ENCODE data around the gene THRB. TPM values are rescaled to one million over a fixed set of nuclear protein-coding genes. Genes with fewer than 3 reads are reported as not detected.
"Not testable (repeated sequence)": the region's sequence is repeated elsewhere in the genome, so short reads cannot be mapped to it uniquely, and the experiment has no call there.

THRB gene
- total and polyA plus RNA-seq, 2 experiments from 2014 or later, result 0.49 to 0.57 TPM

DNA sequence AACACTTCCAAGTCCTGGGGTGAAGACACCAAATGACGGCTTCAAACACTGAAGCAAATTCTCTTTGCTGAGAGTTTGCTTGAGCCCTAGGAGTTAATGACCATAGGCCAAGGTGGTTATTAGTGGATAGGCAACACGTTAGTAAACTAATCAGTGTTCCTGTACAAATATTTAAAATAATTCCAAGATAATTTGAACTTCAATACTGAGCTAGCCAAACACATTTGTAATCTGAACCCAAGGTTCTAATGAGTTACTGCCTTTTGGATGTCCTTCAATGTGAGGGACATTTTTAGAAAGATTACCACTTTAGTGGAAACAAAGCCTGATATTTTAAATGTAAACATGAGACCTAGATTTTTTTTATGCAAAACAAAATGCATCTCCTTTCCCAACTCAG, 94.6 kb downstream of the THRB start:
- DNase-seq (ENCODE audit: low read depth in 1 of 2, low spot score in 1 of 2), result no peak
- H3K4me1 ChIP-seq (ENCODE audit: low read depth), result no peaks in the 10 kb centered on the region
- no peaks in the 10 kb centered on the region for H3K9me3 ChIP-seq (ENCODE audit: low read depth)
- TF ChIP-seq, protein P1, sequence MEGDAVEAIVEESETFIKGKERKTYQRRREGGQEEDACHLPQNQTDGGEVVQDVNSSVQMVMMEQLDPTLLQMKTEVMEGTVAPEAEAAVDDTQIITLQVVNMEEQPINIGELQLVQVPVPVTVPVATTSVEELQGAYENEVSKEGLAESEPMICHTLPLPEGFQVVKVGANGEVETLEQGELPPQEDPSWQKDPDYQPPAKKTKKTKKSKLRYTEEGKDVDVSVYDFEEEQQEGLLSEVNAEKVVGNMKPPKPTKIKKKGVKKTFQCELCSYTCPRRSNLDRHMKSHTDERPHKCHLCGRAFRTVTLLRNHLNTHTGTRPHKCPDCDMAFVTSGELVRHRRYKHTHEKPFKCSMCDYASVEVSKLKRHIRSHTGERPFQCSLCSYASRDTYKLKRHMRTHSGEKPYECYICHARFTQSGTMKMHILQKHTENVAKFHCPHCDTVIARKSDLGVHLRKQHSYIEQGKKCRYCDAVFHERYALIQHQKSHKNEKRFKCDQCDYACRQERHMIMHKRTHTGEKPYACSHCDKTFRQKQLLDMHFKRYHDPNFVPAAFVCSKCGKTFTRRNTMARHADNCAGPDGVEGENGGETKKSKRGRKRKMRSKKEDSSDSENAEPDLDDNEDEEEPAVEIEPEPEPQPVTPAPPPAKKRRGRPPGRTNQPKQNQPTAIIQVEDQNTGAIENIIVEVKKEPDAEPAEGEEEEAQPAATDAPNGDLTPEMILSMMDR (IDR thresholded peaks at IDR 0.05; ENCODE audit: low read depth, low read length), result no peak
- H3K27me3 ChIP-seq, result no peaks in the 10 kb centered on the region
- no peak overlapping the region for H3K27ac ChIP-seq
- no peak overlapping the region for H3K4me3 ChIP-seq
- no peaks in the 10 kb centered on the region for H3K36me3 ChIP-seq

DNA sequence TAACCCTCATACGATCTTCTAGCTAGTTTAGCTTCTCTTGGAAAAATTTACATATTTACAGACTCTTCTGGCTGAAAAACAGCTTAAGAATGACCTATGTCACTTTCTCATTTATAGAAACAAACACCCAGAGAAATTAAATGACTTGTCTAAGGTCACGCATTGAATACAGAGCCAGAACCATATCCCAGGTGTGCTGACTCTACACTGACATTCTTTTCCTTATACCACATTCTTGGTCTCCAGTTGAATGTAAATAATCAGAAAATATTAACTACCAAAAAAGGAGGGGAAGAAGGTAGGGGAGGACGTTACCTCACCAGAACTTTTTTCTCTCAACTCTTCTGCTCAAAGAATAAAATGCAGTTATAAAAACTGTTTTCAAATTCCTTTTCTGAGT, 95.0 kb downstream of the THRB start:
- no peaks in the 10 kb centered on the region for H3K36me3 ChIP-seq
- no peak for DNase-seq (ENCODE audit: low read depth in 1 of 2, low spot score in 1 of 2)
- no peaks in the 10 kb centered on the region for H3K27me3 ChIP-seq
- H3K9me3 ChIP-seq (ENCODE audit: low read depth), result no peaks in the 10 kb centered on the region
- no peak overlapping the region for H3K27ac ChIP-seq
- no peak overlapping the region for H3K4me3 ChIP-seq
- TF ChIP-seq, protein P1 (IDR thresholded peaks at IDR 0.05; ENCODE audit: low read depth, low read length), result no peak
- H3K4me1 ChIP-seq (ENCODE audit: low read depth), result no peaks in the 10 kb centered on the region

DNA sequence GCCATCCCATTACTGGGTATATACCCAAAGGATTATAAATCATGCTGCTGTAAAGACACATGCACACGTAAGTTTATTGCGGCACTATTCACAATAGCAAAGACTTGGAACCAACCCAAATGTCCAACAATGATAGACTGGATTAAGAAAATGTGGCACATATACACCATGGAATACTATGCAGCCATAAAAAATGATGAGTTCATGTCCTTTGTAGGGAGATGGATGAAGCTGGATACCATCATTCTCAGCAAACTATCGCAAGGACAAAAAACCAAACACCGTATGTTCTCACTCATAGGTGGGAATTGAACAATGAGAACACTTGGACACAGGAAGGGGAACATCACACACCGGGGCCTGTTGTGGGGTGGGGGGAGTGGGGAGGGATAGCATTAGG, 95.9 kb downstream of the THRB start:
- H3K36me3 ChIP-seq; H3K4me1 ChIP-seq (ENCODE audit: low read depth); H3K27ac ChIP-seq; DNase-seq (ENCODE audit: low read depth in 1 of 2, low spot score in 1 of 2); H3K27me3 ChIP-seq; H3K9me3 ChIP-seq (ENCODE audit: low read depth); H3K4me3 ChIP-seq: not testable (repeated sequence)

DNA sequence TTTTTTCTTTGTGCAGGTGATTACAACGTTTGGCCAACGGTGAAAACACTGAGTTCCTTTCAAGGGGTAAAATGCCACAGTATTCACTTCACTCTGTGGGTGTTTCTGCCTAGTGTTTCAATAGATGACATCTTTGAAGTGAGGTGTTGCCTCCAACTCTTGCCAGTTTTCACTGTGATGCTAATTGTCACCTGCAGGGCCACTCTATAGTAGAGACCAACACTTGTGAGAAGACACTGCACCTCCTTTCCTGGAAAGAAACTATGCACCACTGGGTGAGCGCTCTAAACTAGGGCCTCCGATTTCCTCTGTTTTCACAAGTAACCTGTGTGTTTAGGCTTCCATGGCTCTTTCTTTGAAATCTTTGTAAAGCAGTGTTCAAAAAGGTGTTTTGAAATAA, 98.3 kb downstream of the THRB start:
- no peaks in the 10 kb centered on the region for H3K9me3 ChIP-seq (ENCODE audit: low read depth)
- H3K36me3 ChIP-seq, result no peaks in the 10 kb centered on the region
- no peak overlapping the region for H3K4me3 ChIP-seq
- TF ChIP-seq, protein P1 (IDR thresholded peaks at IDR 0.05; ENCODE audit: low read depth, low read length), result no peak
- no peaks in the 10 kb centered on the region for H3K4me1 ChIP-seq (ENCODE audit: low read depth)
- no peaks in the 10 kb centered on the region for H3K27me3 ChIP-seq
- no peak overlapping the region for H3K27ac ChIP-seq
- no peak for DNase-seq (ENCODE audit: low read depth in 1 of 2, low spot score in 1 of 2)

DNA sequence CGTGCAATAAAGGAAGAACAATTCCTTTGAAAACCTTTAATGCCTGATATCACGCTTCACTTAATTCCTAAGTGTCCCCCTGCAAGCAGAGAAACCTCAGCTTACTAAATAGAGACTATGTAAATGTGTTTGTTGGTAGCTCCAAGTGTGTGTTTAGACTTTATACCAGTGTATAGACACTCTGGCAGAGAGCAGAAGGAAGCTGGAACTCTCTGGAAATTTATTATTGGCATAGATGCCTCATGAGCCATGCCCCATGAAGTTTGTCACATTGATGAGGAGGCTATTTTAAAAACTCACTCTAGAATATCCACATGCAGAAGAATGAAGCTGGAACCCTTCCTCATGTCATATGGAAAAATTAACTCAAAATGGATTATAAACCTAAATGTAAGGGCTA, 99.9 kb downstream of the THRB start:
- no peak for DNase-seq (ENCODE audit: low read depth in 1 of 2, low spot score in 1 of 2)

DNA sequence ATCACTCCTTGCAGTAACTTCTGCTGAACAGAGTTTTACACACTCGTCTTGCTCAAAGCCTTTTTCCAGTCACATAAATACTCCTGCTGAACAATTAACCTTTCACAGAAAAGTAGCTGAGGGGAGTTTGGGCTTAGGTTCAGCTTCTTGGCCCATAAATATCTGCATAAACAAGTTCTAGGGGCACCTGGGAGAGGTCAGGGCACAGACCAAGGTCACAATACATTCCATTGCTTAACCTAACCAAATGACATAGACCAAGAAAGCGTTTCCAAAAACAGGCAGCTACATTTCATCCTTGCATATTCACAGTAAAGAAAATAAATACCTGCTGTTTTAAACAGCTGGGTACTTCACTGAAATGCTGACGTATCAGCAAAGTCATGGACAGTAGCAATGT, 101.3 kb downstream of the THRB start:
- H3K27me3 ChIP-seq, result no peaks in the 10 kb centered on the region
- DNase-seq (ENCODE audit: low read depth in 1 of 2, low spot score in 1 of 2), result no peak

More for the DNA sequence above, 99.9 kb downstream of the THRB start:
- Histone ChIP-seq H3K27ac (no peak overlapping the region), H3K36me3 (no peaks in the 10 kb centered on the region), H3K27me3 (no peaks in the 10 kb centered on the region), H3K4me3 (no peak overlapping the region), H3K9me3 (ENCODE audit: low read depth) (no peaks in the 10 kb centered on the region), H3K4me1 (ENCODE audit: low read depth) (no peaks in the 10 kb centered on the region)
- TF ChIP-seq, protein P1 (IDR thresholded peaks at IDR 0.05; ENCODE audit: low read depth, low read length), result no peak

More for the DNA sequence above, 101.3 kb downstream of the THRB start:
- Histone ChIP-seq H3K9me3 (ENCODE audit: low read depth) (no peaks in the 10 kb centered on the region), H3K27ac (no peak overlapping the region), H3K4me3 (no peak overlapping the region), H3K36me3 (no peaks in the 10 kb centered on the region), H3K4me1 (ENCODE audit: low read depth) (no peaks in the 10 kb centered on the region)
- TF ChIP-seq, protein P1 (IDR thresholded peaks at IDR 0.05; ENCODE audit: low read depth, low read length), result no peak
